ENCODE data around the gene COX17. TPM values are rescaled to one million over a fixed set of nuclear protein-coding genes. Genes with fewer than 3 reads are reported as not detected.
"Not testable (repeated sequence)": the region's sequence is repeated elsewhere in the genome, so short reads cannot be mapped to it uniquely, and the experiment has no call there.

Gene COX17
- total RNA-seq, 1 donor from 2014 or later: 28.3 TPM

DNA sequence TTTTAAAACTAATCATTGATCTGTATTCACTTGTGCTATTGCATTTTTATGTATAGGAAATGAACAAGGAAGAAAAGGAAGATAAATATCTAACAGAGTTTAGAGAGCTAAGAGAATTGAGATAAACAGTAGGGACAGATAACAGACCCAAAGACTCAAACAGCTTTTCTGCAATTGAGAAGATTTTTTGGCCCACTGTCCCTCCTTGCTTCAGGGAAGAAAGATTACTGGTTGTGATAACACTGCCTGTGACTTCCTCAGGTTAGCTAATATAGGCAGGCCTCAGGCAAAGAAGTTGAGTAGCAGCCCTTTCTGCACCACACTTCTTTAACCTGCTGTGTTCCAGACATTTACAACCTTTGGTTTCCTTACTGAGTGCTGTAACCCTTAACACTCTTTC lies 2.7 kb upstream of the COX17 start:
- TF ChIP-seq, protein P1, sequence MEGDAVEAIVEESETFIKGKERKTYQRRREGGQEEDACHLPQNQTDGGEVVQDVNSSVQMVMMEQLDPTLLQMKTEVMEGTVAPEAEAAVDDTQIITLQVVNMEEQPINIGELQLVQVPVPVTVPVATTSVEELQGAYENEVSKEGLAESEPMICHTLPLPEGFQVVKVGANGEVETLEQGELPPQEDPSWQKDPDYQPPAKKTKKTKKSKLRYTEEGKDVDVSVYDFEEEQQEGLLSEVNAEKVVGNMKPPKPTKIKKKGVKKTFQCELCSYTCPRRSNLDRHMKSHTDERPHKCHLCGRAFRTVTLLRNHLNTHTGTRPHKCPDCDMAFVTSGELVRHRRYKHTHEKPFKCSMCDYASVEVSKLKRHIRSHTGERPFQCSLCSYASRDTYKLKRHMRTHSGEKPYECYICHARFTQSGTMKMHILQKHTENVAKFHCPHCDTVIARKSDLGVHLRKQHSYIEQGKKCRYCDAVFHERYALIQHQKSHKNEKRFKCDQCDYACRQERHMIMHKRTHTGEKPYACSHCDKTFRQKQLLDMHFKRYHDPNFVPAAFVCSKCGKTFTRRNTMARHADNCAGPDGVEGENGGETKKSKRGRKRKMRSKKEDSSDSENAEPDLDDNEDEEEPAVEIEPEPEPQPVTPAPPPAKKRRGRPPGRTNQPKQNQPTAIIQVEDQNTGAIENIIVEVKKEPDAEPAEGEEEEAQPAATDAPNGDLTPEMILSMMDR (conservative IDR thresholded peaks at IDR 0.05): no peak
- H3K27me3 Mint-ChIP-seq: no peaks in the 10 kb centered on the region
- no peaks in the 10 kb centered on the region for H3K9me3 Mint-ChIP-seq

DNA sequence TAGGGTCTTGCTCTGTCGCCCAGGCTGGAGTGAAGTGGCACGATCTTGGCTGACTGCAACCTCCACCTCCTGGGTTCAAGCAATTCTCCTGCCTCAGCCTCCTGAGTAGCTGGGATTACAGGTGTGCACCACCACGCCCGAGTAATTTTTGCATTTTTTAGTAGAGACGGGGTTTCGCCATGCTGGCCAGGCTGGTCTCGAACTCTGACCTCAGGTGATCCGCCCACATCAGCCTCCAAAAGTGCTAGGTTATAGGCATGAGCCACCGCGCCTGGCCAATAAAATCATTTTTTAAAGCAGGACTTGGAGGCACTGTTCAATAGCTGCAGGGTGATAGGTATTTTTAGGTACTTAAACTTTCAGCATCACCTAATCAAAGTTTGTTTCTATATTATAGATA lies 1.0 kb upstream of the COX17 start:
- not testable (repeated sequence) for H3K9me3 Mint-ChIP-seq; H3K27ac Mint-ChIP-seq; DNase-seq (ENCODE audit: extremely low spot score, unreplicated experiment); H3K27me3 Mint-ChIP-seq; H3K36me3 Mint-ChIP-seq
- peaks cover 26% of the 10 kb centered on the region for H3K4me1 Mint-ChIP-seq (ENCODE audit: unreplicated experiment)
- H3K4me3 Mint-ChIP-seq: peak overlapping the region; percentile 29

More for the DNA sequence above, 2.7 kb upstream of the COX17 start:
- H3K27ac Mint-ChIP-seq: no peak overlapping the region
- H3K4me3 Mint-ChIP-seq: no peak overlapping the region
- no peaks in the 10 kb centered on the region for H3K36me3 Mint-ChIP-seq
- peaks cover 22% of the 10 kb centered on the region for H3K4me1 Mint-ChIP-seq (ENCODE audit: unreplicated experiment)
- no peak for DNase-seq (ENCODE audit: extremely low spot score, unreplicated experiment)

DNA sequence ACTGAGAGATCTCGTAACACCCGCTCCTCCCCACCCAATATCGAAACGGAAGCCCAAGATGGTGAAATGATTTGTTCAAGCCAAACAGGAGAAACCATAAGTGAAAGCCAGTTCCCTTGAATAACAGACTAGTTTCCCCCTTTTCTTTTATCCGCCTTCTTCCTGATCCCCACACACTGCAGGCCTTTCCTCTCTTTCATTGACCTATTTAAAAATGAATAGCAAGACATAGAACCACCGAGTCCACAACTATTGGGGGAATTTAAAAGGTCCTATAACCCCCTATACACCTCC lies 382 bp upstream of the COX17 start:
- no peaks in the 10 kb centered on the region for H3K9me3 Mint-ChIP-seq
- H3K27me3 Mint-ChIP-seq: no peaks in the 10 kb centered on the region
- peak overlapping the region; percentile 93 for H3K4me3 Mint-ChIP-seq
- DNase-seq (ENCODE audit: extremely low spot score, unreplicated experiment): no peak
- TF ChIP-seq, protein P1 (conservative IDR thresholded peaks at IDR 0.05): no peak
- peaks cover 26% of the 10 kb centered on the region for H3K4me1 Mint-ChIP-seq (ENCODE audit: unreplicated experiment)
- peak overlapping the region; percentile 92 for H3K27ac Mint-ChIP-seq
- peaks cover 5% of the 10 kb centered on the region for H3K36me3 Mint-ChIP-seq

DNA sequence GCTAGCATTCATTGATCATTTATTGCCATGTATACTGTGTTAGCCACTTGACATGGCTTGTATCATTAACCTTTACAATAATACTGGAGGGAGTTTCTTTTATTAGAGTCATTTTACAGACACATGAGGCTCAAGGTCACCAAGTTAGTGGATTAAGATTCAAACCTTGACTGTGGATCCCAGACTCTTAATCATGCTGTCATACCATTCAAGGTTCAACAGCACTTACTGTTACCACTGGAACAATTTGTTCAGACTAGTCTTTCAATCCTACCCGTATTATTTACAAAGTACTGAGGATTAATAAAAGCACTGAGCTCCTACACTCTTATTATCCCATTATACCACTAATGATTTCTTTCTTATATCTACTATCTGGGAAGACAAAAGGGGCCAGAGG lies 1.2 kb downstream of the COX17 start:
- TF ChIP-seq, protein P1 (conservative IDR thresholded peaks at IDR 0.05): no peak
- no peak for DNase-seq (ENCODE audit: extremely low spot score, unreplicated experiment)
- Mint-ChIP-seq H3K27me3 (no peaks in the 10 kb centered on the region), H3K9me3 (no peaks in the 10 kb centered on the region), H3K4me1 (ENCODE audit: unreplicated experiment) (peaks cover 26% of the 10 kb centered on the region), H3K36me3 (peaks cover 9% of the 10 kb centered on the region), H3K4me3 (peak overlapping the region; percentile 93), H3K27ac (peak overlapping the region; percentile 75)

DNA sequence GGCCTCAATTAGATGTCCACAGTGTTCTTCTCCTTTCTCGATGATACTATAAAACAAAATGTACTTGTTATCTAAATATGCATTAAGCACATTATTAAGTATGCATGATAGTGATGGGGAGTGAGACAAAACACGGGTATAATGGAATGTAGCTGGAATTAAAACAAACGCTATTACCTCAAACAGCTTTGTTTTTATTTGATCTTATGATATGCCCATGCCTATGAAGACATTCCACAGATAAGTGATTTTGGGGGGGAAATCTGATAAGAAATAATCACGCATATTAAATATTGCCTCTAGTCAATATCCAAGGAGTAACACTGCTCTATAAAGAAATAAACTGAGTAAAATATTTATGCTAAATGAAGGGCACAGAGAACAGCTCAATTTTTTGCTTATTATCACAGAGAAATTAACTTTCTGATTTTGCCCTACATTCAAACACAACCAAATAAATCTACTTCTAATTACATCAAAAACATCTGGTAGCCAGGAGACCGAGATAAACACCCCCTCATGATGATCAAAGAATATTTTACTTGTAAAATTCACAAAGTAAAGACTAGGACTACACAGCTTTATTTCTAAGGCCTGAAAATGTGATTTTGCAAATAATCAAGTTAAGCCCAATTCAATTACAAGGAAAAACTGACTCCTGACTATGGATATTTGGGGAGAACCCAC lies 1.9 kb downstream of the COX17 start:
- Mint-ChIP-seq H3K4me1 (ENCODE audit: unreplicated experiment) (peaks cover 26% of the 10 kb centered on the region), H3K27me3 (no peaks in the 10 kb centered on the region), H3K27ac (peak overlapping the region; percentile 75), H3K4me3 (peak overlapping the region; percentile 93), H3K9me3 (no peaks in the 10 kb centered on the region), H3K36me3 (peaks cover 14% of the 10 kb centered on the region)
- TF ChIP-seq, protein P1 (conservative IDR thresholded peaks at IDR 0.05): no peak
- DNase-seq (ENCODE audit: extremely low spot score, unreplicated experiment): no peak

DNA sequence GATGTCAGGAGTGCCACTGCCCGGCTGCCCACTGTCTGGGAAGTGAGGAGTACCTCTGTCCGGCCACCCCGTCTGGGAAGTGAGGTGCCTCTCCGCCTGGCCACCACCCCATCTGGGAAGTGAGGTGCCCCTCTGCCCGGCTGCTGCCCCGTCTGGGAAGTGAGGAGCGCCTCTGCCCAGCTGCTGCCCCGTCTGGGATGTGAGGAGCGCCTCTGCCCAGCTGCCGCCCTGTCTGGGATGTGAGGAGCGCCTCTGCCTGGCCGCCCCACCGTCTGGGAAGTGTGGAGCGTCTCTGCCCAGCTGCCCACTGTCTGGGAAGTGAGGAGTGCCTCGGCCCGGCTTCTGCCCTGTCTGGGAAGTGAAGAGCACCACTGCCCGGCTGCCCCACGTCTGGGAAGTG lies 3.3 kb downstream of the COX17 start:
- Mint-ChIP-seq H3K4me1 (ENCODE audit: unreplicated experiment) (peaks cover 26% of the 10 kb centered on the region), H3K27me3 (no peaks in the 10 kb centered on the region), H3K9me3 (no peaks in the 10 kb centered on the region), H3K27ac (no peak overlapping the region), H3K4me3 (no peak overlapping the region), H3K36me3 (peaks cover 24% of the 10 kb centered on the region)
- TF ChIP-seq, protein P1 (conservative IDR thresholded peaks at IDR 0.05): no peak
- DNase-seq (ENCODE audit: extremely low spot score, unreplicated experiment): no peak

Measured in type B pancreatic cell (in vitro differentiated cells).